ENCODE results near the gene PRKCA. TPM values are rescaled to one million over a fixed set of nuclear protein-coding genes. Genes with fewer than 3 reads are reported as not detected.
A peak's percentile ranks its signal among the peaks of the same experiment; 100 is the strongest.

The PRKCA gene
- total RNA-seq, 1 donor from 2014 or later: 15.5 TPM

DNA sequence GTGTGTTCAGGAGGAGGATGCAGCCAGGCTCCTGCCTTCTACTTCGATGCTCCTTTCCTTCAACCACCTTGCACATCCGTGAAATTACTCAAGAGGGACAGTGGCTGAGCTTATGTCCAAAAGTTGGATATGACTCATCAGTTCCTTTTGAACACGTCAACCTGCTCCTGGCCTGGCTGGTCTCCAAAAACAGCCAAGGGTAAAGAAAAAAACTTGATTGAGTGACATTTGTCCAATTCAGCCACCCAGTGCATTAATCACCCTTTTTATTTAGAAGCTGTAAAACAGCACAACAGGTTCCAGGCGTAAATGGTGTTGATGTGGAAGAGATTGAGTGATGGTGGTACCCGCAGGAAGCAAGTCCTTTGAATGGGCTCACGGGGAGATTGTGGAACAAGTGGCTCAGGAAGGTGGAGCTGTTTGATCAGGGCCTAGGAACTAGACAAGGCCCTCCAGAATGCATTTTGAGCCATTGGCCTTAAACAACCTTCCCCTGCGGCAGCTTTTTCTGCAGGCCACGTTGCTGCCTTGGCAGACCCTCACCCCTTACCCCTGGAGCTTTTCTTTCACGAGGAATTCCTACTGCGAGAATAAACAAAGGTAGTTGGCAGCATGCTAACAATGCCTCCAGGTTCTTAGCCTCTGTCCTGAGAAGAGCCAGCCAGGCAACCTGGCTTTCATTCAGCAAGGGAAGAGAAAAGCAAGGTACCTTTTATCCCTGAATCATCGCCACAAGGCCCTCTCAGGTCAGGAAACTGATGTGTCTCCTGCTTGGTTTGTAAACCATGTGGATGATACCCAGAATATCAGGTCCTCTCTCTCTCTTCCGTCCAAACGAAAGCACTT, 359.2 kb downstream of the PRKCA start:
- intact Hi-C loops (cut with DNase I): no loop called here
- no peak overlapping the region for H3K4me3 ChIP-seq
- no peaks in the 10 kb centered on the region for H3K4me1 ChIP-seq
- no peak for DNase-seq (ENCODE audit: extremely low spot score in 2 of 2)
- peak in 1 of 2 donors; percentile 34 for TF ChIP-seq POLR2AphosphoS5 (IDR thresholded peaks at IDR 0.05; ENCODE audit: insufficient read depth in 1 of 2, low read depth in 1 of 2)
- TF ChIP-seq, protein P1, sequence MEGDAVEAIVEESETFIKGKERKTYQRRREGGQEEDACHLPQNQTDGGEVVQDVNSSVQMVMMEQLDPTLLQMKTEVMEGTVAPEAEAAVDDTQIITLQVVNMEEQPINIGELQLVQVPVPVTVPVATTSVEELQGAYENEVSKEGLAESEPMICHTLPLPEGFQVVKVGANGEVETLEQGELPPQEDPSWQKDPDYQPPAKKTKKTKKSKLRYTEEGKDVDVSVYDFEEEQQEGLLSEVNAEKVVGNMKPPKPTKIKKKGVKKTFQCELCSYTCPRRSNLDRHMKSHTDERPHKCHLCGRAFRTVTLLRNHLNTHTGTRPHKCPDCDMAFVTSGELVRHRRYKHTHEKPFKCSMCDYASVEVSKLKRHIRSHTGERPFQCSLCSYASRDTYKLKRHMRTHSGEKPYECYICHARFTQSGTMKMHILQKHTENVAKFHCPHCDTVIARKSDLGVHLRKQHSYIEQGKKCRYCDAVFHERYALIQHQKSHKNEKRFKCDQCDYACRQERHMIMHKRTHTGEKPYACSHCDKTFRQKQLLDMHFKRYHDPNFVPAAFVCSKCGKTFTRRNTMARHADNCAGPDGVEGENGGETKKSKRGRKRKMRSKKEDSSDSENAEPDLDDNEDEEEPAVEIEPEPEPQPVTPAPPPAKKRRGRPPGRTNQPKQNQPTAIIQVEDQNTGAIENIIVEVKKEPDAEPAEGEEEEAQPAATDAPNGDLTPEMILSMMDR (IDR thresholded peaks at IDR 0.05): no peak
- H3K9me3 ChIP-seq: no peaks in the 10 kb centered on the region
- H3K27ac ChIP-seq: no peak overlapping the region
- H3K27me3 ChIP-seq: no peaks in the 10 kb centered on the region
- H3K36me3 ChIP-seq: no peaks in the 10 kb centered on the region

DNA sequence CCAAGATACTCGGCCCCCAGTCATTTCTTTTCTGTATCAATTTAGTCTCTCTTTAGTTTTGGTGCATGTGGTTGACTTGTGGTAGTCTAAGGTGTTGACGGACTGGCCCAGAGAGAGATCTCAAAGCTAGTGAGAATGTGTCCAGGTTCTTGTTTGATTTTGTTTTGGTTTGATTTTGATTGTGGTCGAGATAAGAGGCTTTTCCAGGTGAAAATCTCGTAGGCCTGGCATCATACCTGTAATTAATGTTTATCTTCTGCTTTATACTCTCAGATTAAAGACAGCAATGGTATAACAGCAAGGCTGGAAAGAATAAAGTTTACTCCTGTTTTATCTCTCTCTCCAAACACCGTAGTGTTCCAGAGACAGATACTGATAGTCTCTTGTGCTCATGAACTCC, 360.1 kb downstream of the PRKCA start:
- Histone ChIP-seq H3K4me1 (no peaks in the 10 kb centered on the region), H3K36me3 (no peaks in the 10 kb centered on the region), H3K27ac (no peak overlapping the region), H3K27me3 (no peaks in the 10 kb centered on the region), H3K4me3 (no peak overlapping the region), H3K9me3 (no peaks in the 10 kb centered on the region)
- no peak for DNase-seq (ENCODE audit: extremely low spot score in 2 of 2)
- intact Hi-C loops (cut with DNase I): no loop called here
- TF ChIP-seq, protein P1 (IDR thresholded peaks at IDR 0.05): no peak
- TF ChIP-seq POLR2AphosphoS5 (IDR thresholded peaks at IDR 0.05; ENCODE audit: insufficient read depth in 1 of 2, low read depth in 1 of 2) (no peak), POLR2A (IDR thresholded peaks at IDR 0.05) (no peak)

DNA sequence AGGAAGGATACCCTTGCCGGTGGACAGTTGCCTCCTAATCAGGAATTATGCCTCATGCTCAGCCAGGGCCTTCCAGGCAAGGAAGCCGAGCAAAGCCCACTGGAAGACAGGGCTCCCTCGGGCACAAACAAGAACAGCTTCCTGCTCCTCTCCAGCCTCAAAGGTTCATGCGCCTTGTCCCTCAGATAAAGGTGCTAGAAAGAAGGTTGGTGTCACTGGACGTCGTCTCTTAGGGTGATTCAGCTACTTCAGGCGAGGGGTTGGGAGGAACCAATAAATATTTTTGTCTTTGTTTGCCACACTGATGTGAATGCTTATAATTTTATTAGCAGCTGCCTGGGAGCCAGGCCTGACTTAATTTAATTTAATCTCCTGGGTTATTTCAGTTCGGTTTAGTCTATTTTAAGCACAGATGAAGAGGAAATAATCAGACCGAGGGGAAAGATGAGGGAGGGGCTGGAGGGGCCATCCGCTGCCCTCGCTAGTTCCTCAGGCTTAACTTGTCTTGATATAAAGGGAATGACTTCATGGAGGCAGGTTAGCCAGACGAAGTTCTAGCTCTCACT, 360.7 kb downstream of the PRKCA start:
- Histone ChIP-seq H3K27me3 (no peaks in the 10 kb centered on the region), H3K4me1 (no peaks in the 10 kb centered on the region), H3K9me3 (no peaks in the 10 kb centered on the region), H3K27ac (no peak overlapping the region), H3K36me3 (no peaks in the 10 kb centered on the region), H3K4me3 (no peak overlapping the region)
- TF ChIP-seq, protein P1 (IDR thresholded peaks at IDR 0.05): no peak
- TF ChIP-seq POLR2A (IDR thresholded peaks at IDR 0.05) (no peak), POLR2AphosphoS5 (IDR thresholded peaks at IDR 0.05; ENCODE audit: insufficient read depth in 1 of 2, low read depth in 1 of 2) (no peak)
- intact Hi-C loops (cut with DNase I): no loop called here
- no peak for DNase-seq (ENCODE audit: extremely low spot score in 2 of 2)

DNA sequence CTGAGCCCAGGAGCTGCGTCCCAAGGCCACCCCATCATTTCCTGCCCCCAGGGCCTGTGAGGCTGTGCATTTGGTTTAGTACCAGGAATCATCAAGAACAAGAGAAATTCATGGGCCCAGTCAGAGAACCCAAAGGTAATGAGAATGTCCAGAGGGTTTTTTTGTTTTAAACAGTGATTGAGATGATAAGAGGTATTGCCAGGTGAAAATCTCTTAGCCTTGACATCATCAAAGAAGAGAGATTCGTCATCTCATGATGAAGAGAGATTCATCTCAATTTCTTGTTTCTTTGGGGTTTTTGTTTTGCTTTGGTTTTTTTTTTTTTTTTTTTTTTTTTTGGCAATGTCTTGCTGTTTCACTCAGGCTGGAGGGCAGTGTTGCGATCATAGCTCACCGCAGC, 361.9 kb downstream of the PRKCA start:
- no peak overlapping the region for H3K27ac ChIP-seq
- H3K4me1 ChIP-seq: no peaks in the 10 kb centered on the region
- intact Hi-C loops (cut with DNase I): no loop called here
- H3K27me3 ChIP-seq: no peaks in the 10 kb centered on the region
- no peak overlapping the region for H3K4me3 ChIP-seq
- DNase-seq (ENCODE audit: extremely low spot score in 2 of 2): no peak
- no peaks in the 10 kb centered on the region for H3K36me3 ChIP-seq
- TF ChIP-seq, protein P1 (IDR thresholded peaks at IDR 0.05): no peak
- TF ChIP-seq POLR2A (IDR thresholded peaks at IDR 0.05): no peak
- TF ChIP-seq POLR2AphosphoS5 (IDR thresholded peaks at IDR 0.05; ENCODE audit: insufficient read depth in 1 of 2, low read depth in 1 of 2): no peak
- H3K9me3 ChIP-seq: no peaks in the 10 kb centered on the region

DNA sequence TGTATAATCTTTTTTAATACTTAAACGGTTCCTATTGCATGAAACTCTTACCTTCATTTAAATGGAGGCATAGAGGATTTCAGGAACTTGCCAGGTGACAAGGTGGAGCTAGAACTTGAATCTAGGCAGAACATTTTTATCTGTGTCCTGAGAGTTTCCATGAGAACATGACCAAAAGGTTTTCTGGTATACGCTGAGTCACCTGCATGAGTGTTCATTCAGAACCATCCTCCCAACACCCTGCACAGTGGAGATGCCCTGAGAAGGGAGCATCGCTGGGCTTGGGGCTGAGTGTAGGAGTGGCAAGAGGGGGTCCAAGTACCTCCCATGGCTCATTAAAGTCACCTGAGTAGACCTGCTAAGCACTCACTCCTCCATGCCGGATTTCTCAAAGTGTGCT, 362.8 kb downstream of the PRKCA start:
- no peak overlapping the region for H3K27ac ChIP-seq
- intact Hi-C loops (cut with DNase I): no loop called here

More for the DNA sequence above, 362.8 kb downstream of the PRKCA start:
- Histone ChIP-seq H3K36me3 (no peaks in the 10 kb centered on the region), H3K4me1 (no peaks in the 10 kb centered on the region), H3K9me3 (no peaks in the 10 kb centered on the region), H3K4me3 (no peak overlapping the region), H3K27me3 (no peaks in the 10 kb centered on the region)
- TF ChIP-seq POLR2A (IDR thresholded peaks at IDR 0.05): no peak
- TF ChIP-seq, protein P1 (IDR thresholded peaks at IDR 0.05): no peak
- TF ChIP-seq POLR2AphosphoS5 (IDR thresholded peaks at IDR 0.05; ENCODE audit: insufficient read depth in 1 of 2, low read depth in 1 of 2): no peak
- no peak for DNase-seq (ENCODE audit: extremely low spot score in 2 of 2)

All from vagina (tissue), 2 donors.